Keratinocyte (primary cell): ENCODE results near the gene CCDC89. TPM values are rescaled to one million over a fixed set of nuclear protein-coding genes. Genes with fewer than 3 reads are reported as not detected.

ENCODE experiments used
- DNase-seq: peaks from one replicate; pipeline ENCODE4 v3.0.0-alpha.2; 2011; ENCODE audit warnings: low read depth, missing footprints, low spot score
- FAIRE-seq: peaks from 2 replicates; lab custom pipeline; 2011; peaks lifted over from hg19 to GRCh38; lab: Jason Lieb, UNC
- H2AFZ ChIP-seq: 2 replicates; pipeline ENCODE4 v1.6.0; 2012; ENCODE audit warnings: low read length, control low read depth, inconsistent platforms; ENCODE audit not compliant: control insufficient read depth
- H3K27ac ChIP-seq: 2 replicates; pipeline ENCODE4 v1.5.1; 2011; ENCODE audit warnings: low read length; ENCODE audit not compliant: control insufficient read depth, insufficient read depth
- H3K27me3 ChIP-seq: 3 replicates; pipeline ENCODE4 v1.6.0; 2011; ENCODE audit warnings: low read length; ENCODE audit not compliant: control insufficient read depth, insufficient read depth; ENCODE audit errors: extremely low read depth
- H3K36me3 ChIP-seq, 2 experiments: 2 replicates in 1 of 2; 3 replicates in 1 of 2; pipeline ENCODE4 v1.5.1; 2011; ENCODE audit warnings: low read length in 2 of 2, mild to moderate bottlenecking in 1 of 2; ENCODE audit not compliant: control insufficient read depth in 2 of 2, insufficient read depth in 2 of 2; ENCODE audit errors: extremely low read depth in 1 of 2
- H3K4me1 ChIP-seq: 3 replicates; pipeline ENCODE4 v1.5.1; 2011; ENCODE audit warnings: low read length; ENCODE audit not compliant: control insufficient read depth, insufficient read depth; ENCODE audit errors: extremely low read depth
- H3K4me2 ChIP-seq: 3 replicates; pipeline ENCODE4 v1.6.0; 2011; ENCODE audit warnings: low read depth, low read length; ENCODE audit not compliant: control insufficient read depth, insufficient read depth; ENCODE audit errors: extremely low read depth
- H3K4me3 ChIP-seq, 3 experiments: fragments of 200-600 bp in 1 of 3; sonication (generic) in 1 of 3; 2 replicates in 2 of 3; 3 replicates in 1 of 3; pipeline ENCODE4 v1.5.1; 2011 to 2016; ENCODE audit warnings: low read length in 3 of 3, mild to moderate bottlenecking in 3 of 3, control low read depth in 2 of 3, inconsistent platforms in 1 of 3, low read depth in 1 of 3, mixed read lengths in 1 of 3, mixed run types in 1 of 3, moderate library complexity in 1 of 3; ENCODE audit not compliant: control insufficient read depth in 2 of 3, insufficient read depth in 2 of 3; ENCODE audit errors: extremely low read depth in 1 of 3
- H3K79me2 ChIP-seq: 2 replicates; pipeline ENCODE4 v1.6.0; 2012; ENCODE audit warnings: low read length; ENCODE audit not compliant: control insufficient read depth, insufficient read depth
- H3K9ac ChIP-seq: 3 replicates; pipeline ENCODE4 v1.6.0; 2011; ENCODE audit warnings: low read length; ENCODE audit not compliant: control insufficient read depth, insufficient read depth; ENCODE audit errors: extremely low read depth
- H3K9me1 ChIP-seq: 3 replicates; pipeline ENCODE4 v1.6.0; 2011; ENCODE audit warnings: low read length; ENCODE audit not compliant: control insufficient read depth, insufficient read depth; ENCODE audit errors: extremely low read depth
- H3K9me3 ChIP-seq: 2 replicates; pipeline ENCODE4 v1.5.1; 2012; ENCODE audit warnings: low read depth, low read length; ENCODE audit not compliant: control insufficient read depth
- H4K20me1 ChIP-seq: 3 replicates; pipeline ENCODE4 v1.6.0; 2011; ENCODE audit warnings: low read length; ENCODE audit not compliant: control insufficient read depth, insufficient read depth; ENCODE audit errors: extremely low read depth
- EZH2 ChIP-seq: IDR thresholded peaks from one replicate; pipeline ENCODE4 v1.6.1; 2012; ENCODE audit warnings: inconsistent platforms, mild to moderate bottlenecking, low read length, moderate library complexity
- dilution Hi-C: fragments of 300-500 bp; cut with MboI; formaldehyde crosslinking; loops from one replicate; pipeline ENCODE4 v1.7.0; 2020; ENCODE audit warnings: low sequenced_read_pairs; ENCODE audit not compliant: extremely low pct_ligation_motif_present
- polyA plus RNA-seq, 5 experiments: library from polyadenylated mRNA; depleted of rRNA in 3 of 5; stranded (reverse) in 3 of 5; stranded (forward) in 1 of 5; unstranded in 1 of 5; fragments of >200 nt; gene quantifications; 1 replicate in 1 of 5; 2 replicates in 3 of 5; 3 replicates in 1 of 5; pipeline versions ENCODE4 v1.2.1 to v1.2.3, GENCODE V29; 2011 to 2012; ENCODE audit warnings: missing spikeins in 2 of 5, low read depth in 1 of 5, low replicate concordance in 1 of 5
- TF ChIP-seq, protein P1 (sequence below), 3 experiments: IDR thresholded peaks in 1 of 3; conservative IDR thresholded peaks in 1 of 3; optimal IDR thresholded peaks in 1 of 3; 2 replicates in 2 of 3; 3 replicates in 1 of 3; pipeline versions ENCODE3 to v1.5.1; 2011; ENCODE audit warnings: low read length in 3 of 3, mild to moderate bottlenecking in 3 of 3, moderate library complexity in 2 of 3, control low read depth in 1 of 3, inconsistent platforms in 1 of 3; ENCODE audit not compliant: insufficient read depth in 2 of 3; ENCODE audit errors: extremely low read depth in 1 of 3

The CCDC89 gene
- polyA plus RNA-seq, 1 donor (not counting 4 experiments of a cell fraction or from before 2014, with no cell fraction given), result 0.31 TPM

DNA sequence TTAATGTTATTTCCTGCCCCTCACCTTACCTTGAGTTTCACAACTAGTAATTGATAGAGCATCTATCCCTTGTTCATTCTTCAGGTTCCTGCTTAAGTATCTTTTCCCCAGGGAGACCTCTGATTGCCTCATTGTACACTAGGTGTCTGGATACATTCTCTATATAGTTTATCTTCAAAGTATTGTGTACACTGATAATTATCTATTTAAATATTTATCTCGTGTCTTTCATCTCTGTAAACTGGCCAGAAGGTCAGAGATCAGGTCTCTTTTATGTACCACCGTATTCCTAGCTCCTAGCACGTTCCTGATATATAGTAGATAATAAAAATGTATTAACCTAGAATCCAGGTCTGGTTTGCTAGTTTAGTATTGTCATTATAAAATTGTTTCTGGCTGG is 51.2 kb downstream of the CCDC89 start:
- DNase-seq (no peak), FAIRE-seq (no peak)
- Histone ChIP-seq H4K20me1 (no peaks in the 10 kb centered on the region), H3K4me2 (no peak overlapping the region), H3K9me3 (no peaks in the 10 kb centered on the region), H3K27ac (no peak overlapping the region), H3K9ac (no peak overlapping the region), H3K79me2 (peaks cover 22% of the 10 kb centered on the region), H2AFZ (no peak overlapping the region), H3K27me3 (no peaks in the 10 kb centered on the region), H3K4me3 (no peak overlapping the region), H3K36me3 (peaks cover 5 to 8% of the 10 kb centered on the region in 2 experiments), H3K4me1 (peaks cover 6% of the 10 kb centered on the region), H3K9me1 (no peaks in the 10 kb centered on the region)
- TF ChIP-seq, protein P1, sequence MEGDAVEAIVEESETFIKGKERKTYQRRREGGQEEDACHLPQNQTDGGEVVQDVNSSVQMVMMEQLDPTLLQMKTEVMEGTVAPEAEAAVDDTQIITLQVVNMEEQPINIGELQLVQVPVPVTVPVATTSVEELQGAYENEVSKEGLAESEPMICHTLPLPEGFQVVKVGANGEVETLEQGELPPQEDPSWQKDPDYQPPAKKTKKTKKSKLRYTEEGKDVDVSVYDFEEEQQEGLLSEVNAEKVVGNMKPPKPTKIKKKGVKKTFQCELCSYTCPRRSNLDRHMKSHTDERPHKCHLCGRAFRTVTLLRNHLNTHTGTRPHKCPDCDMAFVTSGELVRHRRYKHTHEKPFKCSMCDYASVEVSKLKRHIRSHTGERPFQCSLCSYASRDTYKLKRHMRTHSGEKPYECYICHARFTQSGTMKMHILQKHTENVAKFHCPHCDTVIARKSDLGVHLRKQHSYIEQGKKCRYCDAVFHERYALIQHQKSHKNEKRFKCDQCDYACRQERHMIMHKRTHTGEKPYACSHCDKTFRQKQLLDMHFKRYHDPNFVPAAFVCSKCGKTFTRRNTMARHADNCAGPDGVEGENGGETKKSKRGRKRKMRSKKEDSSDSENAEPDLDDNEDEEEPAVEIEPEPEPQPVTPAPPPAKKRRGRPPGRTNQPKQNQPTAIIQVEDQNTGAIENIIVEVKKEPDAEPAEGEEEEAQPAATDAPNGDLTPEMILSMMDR (optimal IDR thresholded peaks at IDR 0.05 in 1 of 3, IDR thresholded peaks at IDR 0.05 in 1 of 3, conservative IDR thresholded peaks at IDR 0.05 in 1 of 3; ENCODE audit: extremely low read depth in 1 of 3, insufficient read depth in 2 of 3, low read length in 3 of 3), result no peak
- no peak for TF ChIP-seq EZH2
- dilution Hi-C loops, result no loop called here

Other genes starting within 250 kb of the CCDC89 start
- 0.19 to 0.55 TPM (median 0.37 TPM) in 3 replicates for gene DLG2, start 58.9 kb downstream of the CCDC89 start, polyA plus RNA-seq
- gene TMEM126B, start 57.6 kb downstream of the CCDC89 start, polyA plus RNA-seq, result 52.6 to 105 TPM (median 65.6 TPM) in 3 replicates
- 32.9 to 70.2 TPM (median 45.3 TPM) in 3 replicates for gene TMEM126A, start 38.2 kb downstream of the CCDC89 start, polyA plus RNA-seq
- gene CREBZF, start 21.1 kb downstream of the CCDC89 start, polyA plus RNA-seq, result 9.1 to 23.8 TPM (median 20.1 TPM) in 3 replicates
- 1.3 to 3.1 TPM (median 1.4 TPM) in 3 replicates for gene SYTL2, start 124.9 kb upstream of the CCDC89 start, polyA plus RNA-seq
- not detected in 3 replicates for gene CCDC83, start 169.2 kb upstream of the CCDC89 start, polyA plus RNA-seq